SH-SY5Y (cell line): Measurements from ENCODE around the gene CRACR2A.

ENCODE experiments used
- GATA2 ChIP-seq: IDR thresholded peaks from 2 replicates; pipeline ENCODE4 v1.6.1; 2011; ENCODE audit warnings: mild to moderate bottlenecking, low read depth, low read length
- GATA3 ChIP-seq: IDR thresholded peaks from 2 replicates; pipeline ENCODE4 v1.6.1; 2011; ENCODE audit warnings: low read depth, mild to moderate bottlenecking, low read length, moderate library complexity

- TF ChIP-seq GATA2 (no peak), GATA3 (no peak)
These were observed 123.7 kb downstream of the CRACR2A start for GRCh38 chr12:3629057-3629830.
